MCF 10A (cell line): ENCODE results near the gene GPR153. TPM values are rescaled to one million over a fixed set of nuclear protein-coding genes. Genes with fewer than 3 reads are reported as not detected.

ENCODE experiments used
- BruUV-seq: library from RNA; stranded (reverse); fragments of 400-500 nt; replicated peaks from 2 replicates; lab custom pipeline; 2021; lab: Mats Ljungman, UMichigan
- CTCF ChIA-PET: fragments of 300-600 bp; sonication (Branson Sonifier 250); formaldehyde crosslinking; extraction: SDS; loops from one replicate; lab custom pipeline; 2021; ENCODE audit warnings: antibody characterized with exemption, inconsistent platforms; lab: Yijun Ruan, JAX
- POLR2A ChIA-PET: fragments of 300-600, 350-650 bp; sonication (Branson Sonifier 250); formaldehyde crosslinking; extraction: SDS; loops from one replicate; lab custom pipeline; 2020; ENCODE audit warnings: antibody characterized with exemption, inconsistent platforms; lab: Yijun Ruan, JAX
- DNase-seq: peaks from one replicate; pipeline ENCODE4 v3.0.0-alpha.2; 2018; ENCODE audit not compliant: unreplicated experiment
- H3K27ac Mint-ChIP-seq: one replicate; pipeline ENCODE4 v1.8.0; 2022; ENCODE audit warnings: mild to moderate bottlenecking, low read depth, mixed read lengths; ENCODE audit not compliant: unreplicated experiment
- H3K27me3 Mint-ChIP-seq: one replicate; pipeline ENCODE4 v1.8.0; 2022; ENCODE audit warnings: mixed read lengths; ENCODE audit not compliant: insufficient read depth, unreplicated experiment
- H3K36me3 Mint-ChIP-seq: one replicate; pipeline ENCODE4 v1.8.0; 2022; ENCODE audit warnings: mild to moderate bottlenecking, moderate library complexity, mixed read lengths; ENCODE audit not compliant: insufficient read depth, unreplicated experiment
- H3K4me1 Mint-ChIP-seq: one replicate; pipeline ENCODE4 v1.8.0; 2022; ENCODE audit warnings: mixed read lengths; ENCODE audit not compliant: insufficient read depth, unreplicated experiment
- H3K4me3 Mint-ChIP-seq: one replicate; pipeline ENCODE4 v1.8.0; 2022; ENCODE audit warnings: mild to moderate bottlenecking, moderate library complexity, mixed read lengths; ENCODE audit not compliant: unreplicated experiment
- H3K9me3 Mint-ChIP-seq: one replicate; pipeline ENCODE4 v1.8.0; 2022; ENCODE audit warnings: mixed read lengths; ENCODE audit not compliant: unreplicated experiment
- CTCF ChIP-seq: fragments of 200-600 bp; IDR thresholded peaks from one replicate; pipeline ENCODE4 v1.8.0; 2022; ENCODE audit warnings: antibody characterized with exemption, mild to moderate bottlenecking; ENCODE audit not compliant: unreplicated experiment
- intact Hi-C: fragments of 100-400 bp; cut with micrococcal nuclease; formaldehyde crosslinking; loops from 2 replicates; pipeline ENCODE4 v1.14.1; 2022
- total RNA-seq: library from RNA; stranded (reverse); gene quantifications from 2 replicates; pipeline ENCODE4 v1.2.3, GENCODE V29; 2022

The GPR153 gene
- total RNA-seq, 1 experiment from 2014 or later, result 5.0 TPM

GRCh38 chr1:6269296-6269695 lies 8.4 kb upstream of the GPR153 start:
- peaks cover 8% of the 10 kb centered on the region for H3K4me1 Mint-ChIP-seq
- DNase-seq, result no peak
- no peak overlapping the region for H3K27ac Mint-ChIP-seq
- peaks cover 11% of the 10 kb centered on the region for H3K36me3 Mint-ChIP-seq
- intact Hi-C loops, result no loop called here
- no peaks in the 10 kb centered on the region for H3K9me3 Mint-ChIP-seq
- ChIA-PET POLR2A (no interaction called here), CTCF (no interaction called here)
- no peak overlapping the region for H3K4me3 Mint-ChIP-seq
- BruUV-seq, result no TSS peak
- TF ChIP-seq CTCF, result no peak
- H3K27me3 Mint-ChIP-seq, result no peaks in the 10 kb centered on the region

DNA sequence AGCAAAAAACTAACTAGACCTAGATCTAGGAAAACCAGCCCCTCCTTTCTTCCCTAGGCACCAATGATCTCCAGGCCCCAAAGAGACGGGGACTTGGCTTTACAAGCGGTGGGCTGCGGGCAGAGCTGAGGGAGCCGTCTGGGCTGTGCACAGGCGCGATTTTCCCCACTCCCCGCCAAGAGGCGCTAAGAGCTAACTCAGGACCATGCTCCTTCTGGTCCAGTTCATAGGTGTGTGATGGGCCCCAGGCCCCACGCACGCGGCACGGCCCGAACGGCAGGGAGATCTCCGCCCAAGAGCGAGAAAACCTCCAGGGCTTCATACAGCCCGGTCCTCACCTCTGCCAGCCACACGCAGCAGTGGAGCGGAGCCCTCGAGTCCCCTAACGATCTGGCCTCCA lies 7.5 kb upstream of the GPR153 start:
- BruUV-seq, result no TSS peak
- CTCF ChIA-PET, result no interaction called here
- Mint-ChIP-seq H3K36me3 (peaks cover 14% of the 10 kb centered on the region), H3K4me1 (peaks cover 8% of the 10 kb centered on the region), H3K4me3 (no peak overlapping the region), H3K27ac (no peak overlapping the region), H3K27me3 (no peaks in the 10 kb centered on the region), H3K9me3 (no peaks in the 10 kb centered on the region)
- DNase-seq, result no peak
- POLR2A ChIA-PET, result no interaction called here
- intact Hi-C loops, result no loop called here
- no peak for TF ChIP-seq CTCF

DNA sequence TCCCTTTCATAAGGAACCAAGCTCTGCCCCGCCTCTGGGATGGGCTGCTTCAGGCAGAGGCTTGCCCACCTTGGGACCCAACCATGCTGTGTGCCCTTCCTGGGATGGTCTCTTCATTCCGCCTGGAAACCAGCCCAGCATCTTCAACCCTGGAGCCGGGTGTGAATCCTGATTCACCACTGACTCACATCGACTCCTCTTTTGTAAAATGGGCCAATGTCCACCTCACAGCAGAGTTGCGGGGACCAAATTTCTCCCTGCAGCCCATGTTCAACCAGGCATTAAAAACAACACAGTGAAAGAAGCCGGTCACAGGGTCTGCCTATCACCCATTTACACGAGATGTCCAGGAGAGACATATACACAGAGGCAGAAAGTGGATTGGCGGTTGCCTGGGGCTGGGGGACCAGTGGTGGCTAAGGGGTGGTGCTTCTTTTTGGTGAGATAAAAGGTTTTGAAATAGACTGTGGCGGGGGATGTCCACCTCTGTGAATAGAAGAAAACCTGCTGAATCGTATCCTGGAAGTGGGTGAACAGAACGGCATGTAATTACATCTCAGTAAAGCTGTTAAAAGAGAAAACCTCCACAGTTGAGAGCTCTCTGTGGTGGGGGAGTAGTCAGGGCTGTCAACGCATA lies 6.9 kb upstream of the GPR153 start:
- TF ChIP-seq CTCF, result no peak
- no peak overlapping the region for H3K4me3 Mint-ChIP-seq
- POLR2A ChIA-PET, result no interaction called here
- CTCF ChIA-PET, result interaction anchor here (0.6 kb wide), 1 partner anchor 68 kb away, joined by 3 read pairs; no protein-coding TSS in a partner anchor
- intact Hi-C loops, result no loop called here
- H3K36me3 Mint-ChIP-seq, result peaks cover 13% of the 10 kb centered on the region
- peaks cover 8% of the 10 kb centered on the region for H3K4me1 Mint-ChIP-seq
- H3K27ac Mint-ChIP-seq, result peak overlapping the region; percentile 14
- peak; percentile 62 for DNase-seq
- H3K27me3 Mint-ChIP-seq, result no peaks in the 10 kb centered on the region
- BruUV-seq, result no TSS peak
- H3K9me3 Mint-ChIP-seq, result no peaks in the 10 kb centered on the region

DNA sequence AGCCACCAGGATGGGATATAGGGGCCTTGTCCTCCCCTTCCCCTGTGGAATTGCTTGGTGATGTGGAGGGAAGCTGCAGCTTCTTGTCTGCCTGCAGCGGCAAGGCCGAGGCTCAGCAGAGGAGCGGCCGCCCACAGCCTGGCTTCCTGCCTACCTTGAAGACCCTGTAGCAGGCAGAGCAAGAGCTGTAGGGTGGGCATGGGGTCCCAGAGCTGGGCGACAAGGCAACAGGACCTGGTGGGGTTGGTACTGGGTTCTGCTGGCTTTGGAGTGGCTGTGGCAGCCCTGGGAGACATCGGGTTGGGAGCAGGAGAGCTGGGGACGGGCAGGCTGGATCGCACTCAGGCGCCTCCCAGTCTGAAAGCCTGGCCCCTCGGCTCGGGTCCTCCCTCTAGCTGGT lies 5.7 kb upstream of the GPR153 start:
- DNase-seq, result no peak
- no peak for TF ChIP-seq CTCF
- H3K27ac Mint-ChIP-seq, result no peak overlapping the region
- BruUV-seq, result no TSS peak
- no peaks in the 10 kb centered on the region for H3K9me3 Mint-ChIP-seq
- CTCF ChIA-PET, result interaction anchor here (0.8 to 1.2 kb wide), 3 partner anchors 20 to 77 kb away, joined by 3 to 5 read pairs (median 4); no protein-coding TSS in a partner anchor
- peaks cover 8% of the 10 kb centered on the region for H3K4me1 Mint-ChIP-seq
- POLR2A ChIA-PET, result no interaction called here
- no peaks in the 10 kb centered on the region for H3K27me3 Mint-ChIP-seq
- no peak overlapping the region for H3K4me3 Mint-ChIP-seq
- intact Hi-C loops, result no loop called here
- H3K36me3 Mint-ChIP-seq, result peaks cover 13% of the 10 kb centered on the region
